IPS DF 19.7 (cell line): ENCODE data around the gene CTNNBIP1.

ENCODE experiments used
- DNase-seq: peaks from one replicate; pipeline ENCODE4 v3.0.0-alpha.2; 2013; ENCODE audit warnings: low read depth, low spot score

Gene CTNNBIP1

DNA sequence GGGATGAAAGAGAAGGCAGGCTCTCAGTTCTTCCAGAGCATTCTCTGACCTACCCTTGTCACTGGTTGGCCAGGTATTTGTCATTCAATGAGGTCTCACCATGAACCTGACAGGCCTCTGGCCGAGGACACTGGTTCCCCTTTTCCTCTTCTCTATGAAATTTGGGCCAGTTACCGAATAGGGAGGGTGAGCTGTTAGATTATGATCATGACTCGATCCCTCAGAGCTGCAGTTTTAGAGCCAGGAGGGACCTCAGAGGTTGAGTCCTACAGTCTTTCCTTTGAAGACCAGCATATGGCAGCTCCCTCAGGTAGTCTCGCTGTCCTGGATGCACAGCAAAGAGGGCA, 56.8 kb downstream of the CTNNBIP1 start:
- no peak for DNase-seq

DNA sequence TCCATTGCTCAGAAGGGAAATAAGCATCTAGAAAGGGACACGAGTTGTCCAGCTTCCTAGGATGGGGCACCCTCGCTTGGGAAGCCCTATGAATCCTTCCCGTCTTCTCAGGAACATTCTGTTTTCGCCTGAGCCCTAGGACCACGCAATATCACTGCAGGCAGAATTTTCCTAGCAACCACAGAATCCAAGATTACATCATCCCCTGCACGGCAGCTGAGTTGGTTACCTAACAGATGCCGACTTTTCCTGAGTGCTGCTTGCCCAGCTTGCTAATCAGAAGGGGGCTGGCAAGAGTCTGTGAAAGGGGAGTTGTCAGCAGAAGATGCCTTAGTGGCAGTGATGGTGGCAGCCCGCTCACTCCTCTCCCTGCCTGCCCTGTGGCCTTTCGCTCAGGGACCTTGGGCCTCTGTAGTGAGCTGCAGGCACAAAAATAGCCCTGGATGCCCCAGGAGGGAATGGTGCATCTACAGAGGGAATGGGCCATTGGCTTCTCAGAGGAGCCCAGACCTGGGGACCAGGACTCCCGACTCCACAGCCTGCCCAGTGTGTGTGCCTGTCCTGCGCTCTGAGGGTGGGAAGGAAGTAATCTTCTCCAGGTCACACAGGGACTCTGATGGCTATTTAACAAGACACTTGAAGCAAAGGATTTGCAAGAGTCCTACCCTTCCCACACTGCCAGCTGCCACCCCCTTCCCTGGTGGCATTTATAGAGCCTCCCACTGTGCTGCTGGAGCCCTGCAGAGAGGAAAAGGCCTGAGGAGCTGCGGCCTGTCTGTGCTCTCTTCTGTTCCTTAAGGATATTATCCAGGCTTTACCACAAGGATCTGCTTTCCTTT, 57.4 kb downstream of the CTNNBIP1 start:
- DNase-seq, result no peak

DNA sequence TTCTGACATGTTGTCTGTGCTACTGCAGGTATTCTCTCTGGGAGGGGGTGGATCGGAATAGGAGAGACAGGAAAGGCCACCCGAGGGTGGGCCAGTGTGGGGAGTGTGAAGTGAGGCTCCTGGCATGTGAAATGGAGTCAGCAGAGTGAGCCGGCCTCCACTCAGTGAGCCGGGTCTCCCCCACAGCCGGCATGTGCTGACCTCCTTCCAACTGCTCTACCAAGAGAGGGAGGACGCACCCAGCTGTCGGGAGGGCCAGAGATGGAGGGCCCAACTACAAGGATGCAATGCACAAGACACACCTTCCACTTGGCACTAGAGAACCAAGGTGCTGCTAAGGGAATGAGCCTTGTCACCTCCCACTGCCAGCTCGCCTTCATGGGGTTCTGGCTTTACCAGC, 58.1 kb downstream of the CTNNBIP1 start:
- DNase-seq, result no peak

DNA sequence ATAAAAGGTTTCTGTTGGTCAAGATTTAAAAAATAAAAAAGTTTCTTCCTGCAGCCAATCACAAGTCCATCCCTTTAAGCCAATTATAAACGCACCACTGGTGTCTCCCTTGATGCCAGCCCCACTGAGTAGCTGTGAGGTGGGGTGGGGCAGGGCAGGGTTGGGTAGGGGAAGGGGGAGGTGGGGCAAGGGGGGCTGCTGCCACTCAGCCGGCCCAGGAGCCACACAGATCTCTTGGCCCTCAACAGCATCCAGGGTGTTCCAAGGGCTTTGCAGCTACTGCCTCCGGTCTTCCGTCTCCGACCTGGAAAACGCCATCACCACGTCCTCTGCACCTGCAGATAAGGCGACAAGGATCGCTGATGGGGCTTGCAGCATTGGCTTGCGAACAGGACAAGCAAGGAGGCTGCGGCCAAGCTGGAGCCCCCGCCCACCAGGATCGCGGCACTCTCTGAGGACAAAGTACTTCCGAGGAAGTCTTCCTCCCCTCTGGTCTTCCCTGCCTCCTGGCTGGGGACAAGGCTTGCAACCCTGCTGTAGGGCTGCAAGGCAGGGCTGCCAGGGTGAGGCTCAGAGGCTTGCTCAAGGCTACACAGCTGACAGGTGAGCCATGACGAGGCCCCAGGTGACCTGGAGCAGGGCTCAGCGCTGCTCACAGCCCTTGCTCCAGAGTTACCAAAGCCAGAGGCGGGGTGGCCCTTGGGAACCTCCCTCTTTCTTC, 59.5 kb downstream of the CTNNBIP1 start:
- no peak for DNase-seq

DNA sequence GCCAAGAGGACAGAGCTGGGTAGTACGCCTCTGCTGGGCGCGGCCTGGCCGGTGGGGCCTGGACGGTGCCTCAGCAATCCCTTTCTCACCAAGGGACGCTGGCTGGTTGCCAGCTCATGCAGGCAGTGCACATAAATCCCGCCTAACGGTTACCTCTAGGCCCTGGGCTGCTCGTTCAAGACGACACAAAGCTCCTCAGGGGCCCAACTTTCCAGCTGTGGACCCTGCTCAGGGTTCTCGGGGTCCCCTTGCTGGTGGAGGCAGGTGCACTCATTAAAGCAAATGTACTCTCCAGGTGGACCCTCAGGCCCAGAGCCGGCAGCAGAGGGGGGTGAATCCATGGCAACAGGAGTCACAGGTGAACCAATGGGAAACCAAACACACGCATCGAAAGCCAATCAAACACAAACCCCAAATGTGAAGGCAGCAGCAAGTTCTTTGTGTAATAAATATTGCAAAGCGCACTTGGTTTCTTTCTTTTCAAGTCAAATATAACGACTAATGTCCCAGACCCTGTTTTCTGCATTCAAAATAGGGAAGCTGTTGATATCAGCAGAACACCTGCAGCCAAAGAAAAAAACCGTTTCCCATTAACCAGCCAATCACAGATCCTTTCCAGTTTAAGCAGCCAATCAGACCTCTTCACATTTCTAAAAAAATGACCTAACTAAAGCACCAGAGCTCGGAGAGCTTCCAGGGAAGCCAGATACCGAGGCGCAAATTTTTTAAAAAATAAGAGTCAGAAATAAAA, 60.2 kb downstream of the CTNNBIP1 start:
- DNase-seq, result no peak

DNA sequence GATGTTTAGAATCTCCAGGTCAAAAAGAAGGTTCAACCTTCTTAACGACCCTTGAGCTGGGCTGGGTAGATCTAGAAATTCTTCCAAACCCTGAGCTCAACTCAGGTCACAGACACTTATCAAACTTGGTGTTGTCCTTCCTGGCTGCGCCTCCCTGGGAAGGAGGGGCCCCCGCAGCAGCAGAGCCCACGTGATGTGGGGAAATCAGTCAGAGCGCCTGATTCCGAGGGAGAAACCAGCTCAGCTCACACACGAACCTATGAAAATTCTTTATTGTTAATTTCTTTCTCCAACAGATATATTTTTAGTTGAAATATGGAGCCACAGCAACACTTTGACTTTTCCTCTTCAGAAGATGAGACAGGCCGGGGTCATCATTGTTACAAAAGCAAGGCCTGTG, 62.0 kb downstream of the CTNNBIP1 start:
- DNase-seq, result no peak

DNA sequence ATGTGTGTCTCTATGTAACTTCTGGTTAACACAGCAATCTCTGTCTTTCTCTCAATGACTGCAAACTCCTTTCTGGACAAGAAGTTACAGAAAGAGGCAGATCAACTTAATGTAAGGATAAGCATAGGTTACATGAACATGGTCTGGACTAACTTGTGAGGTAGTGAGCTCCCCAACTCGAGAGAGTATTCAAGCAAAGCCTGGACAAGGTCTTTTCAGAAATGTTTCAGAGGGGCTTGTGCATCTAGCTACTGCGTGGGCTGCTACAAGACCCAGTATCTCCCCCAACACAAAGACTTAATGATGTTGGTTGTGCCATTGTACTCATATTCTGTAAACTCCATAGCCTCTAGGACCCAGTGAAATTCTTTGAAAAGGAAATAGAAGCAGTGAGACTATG, 62.8 kb downstream of the CTNNBIP1 start:
- DNase-seq, result no peak

DNA sequence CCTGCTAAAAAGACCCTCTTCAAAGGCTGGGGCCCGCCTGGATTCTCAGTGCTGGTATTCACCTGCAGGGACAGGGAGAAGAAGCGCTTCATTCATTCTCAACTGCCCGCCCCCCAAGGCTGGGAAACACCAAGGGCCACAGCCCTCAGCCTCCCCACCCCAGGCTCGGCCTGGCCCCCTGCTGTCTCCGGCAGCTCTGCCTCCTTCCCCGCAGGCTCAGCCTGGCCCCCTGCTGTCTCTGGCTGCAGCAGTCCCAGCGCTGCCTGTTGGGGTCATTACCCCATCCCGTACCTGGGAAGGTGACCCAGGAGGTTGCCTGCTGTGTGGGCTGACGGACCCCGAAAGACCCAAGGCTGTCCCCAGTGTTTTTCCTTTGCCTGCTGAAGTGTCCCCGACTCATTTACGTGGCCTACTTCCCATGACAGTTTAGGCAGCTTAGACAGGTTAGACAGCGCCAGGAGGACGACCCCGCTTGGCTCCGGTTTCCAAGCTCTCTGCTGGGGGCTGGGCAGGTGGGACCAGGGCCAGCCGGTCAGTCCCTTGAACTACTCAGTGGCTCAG, 63.4 kb downstream of the CTNNBIP1 start:
- DNase-seq, result no peak

DNA sequence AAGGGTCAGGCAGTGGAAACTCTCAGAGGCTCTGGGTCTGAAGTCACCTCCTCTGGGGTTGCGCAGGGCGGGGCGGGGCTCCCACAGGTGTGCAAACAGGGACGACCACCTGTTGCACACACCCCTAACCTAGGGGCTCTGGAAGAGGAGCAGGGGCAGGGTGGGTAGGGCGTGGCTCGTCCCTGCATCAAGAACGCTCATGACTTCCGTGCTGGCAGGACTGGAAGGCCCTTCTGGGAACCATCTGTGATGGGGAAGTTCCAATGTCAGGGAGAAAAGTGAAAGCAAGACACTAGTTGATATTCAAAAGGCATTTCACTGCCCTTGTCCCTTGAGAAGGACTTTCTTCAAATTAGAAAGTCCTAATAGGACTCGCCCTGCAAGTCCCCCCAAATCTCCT, 64.2 kb downstream of the CTNNBIP1 start:
- no peak for DNase-seq

DNA sequence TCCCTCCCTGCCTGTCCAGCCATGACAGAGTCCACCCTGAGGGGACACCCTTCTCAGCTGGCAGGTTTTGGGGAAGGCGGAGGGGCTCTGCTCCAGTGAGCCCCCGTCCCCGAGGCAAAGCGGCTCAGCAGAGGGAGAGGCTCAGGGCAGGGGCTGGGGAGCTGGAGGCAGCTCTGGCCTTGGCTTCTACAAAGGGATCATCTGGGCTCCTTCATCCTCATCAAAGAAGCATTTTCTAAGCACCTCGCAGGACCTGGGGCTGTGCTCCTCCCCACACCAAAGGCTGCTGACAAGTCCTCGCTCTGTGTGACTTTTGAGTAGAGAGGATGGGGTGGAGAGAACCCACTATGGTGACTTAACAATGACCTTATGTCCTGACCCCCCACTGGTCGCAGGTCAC, 65.3 kb downstream of the CTNNBIP1 start:
- DNase-seq, result no peak

DNA sequence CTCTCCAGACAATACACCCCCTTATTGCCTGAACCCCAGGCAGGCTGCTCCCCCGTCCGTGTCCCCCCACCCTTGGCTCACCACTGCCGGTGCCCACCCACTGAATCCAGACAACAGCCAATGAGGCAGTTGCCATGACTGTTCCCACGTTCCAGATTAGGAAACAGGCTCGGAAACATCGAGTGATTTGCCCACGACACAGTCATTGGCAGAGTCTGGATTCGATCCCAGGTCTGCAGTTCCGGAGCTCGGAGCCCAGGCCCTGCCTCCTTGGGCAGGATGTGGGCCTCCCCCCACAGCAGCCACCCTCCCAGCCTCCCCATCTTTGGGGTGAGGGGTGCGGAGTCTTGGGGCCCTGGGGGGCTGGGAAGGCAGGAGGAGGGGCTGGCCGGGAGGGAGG, 66.0 kb downstream of the CTNNBIP1 start:
- DNase-seq, result no peak

DNA sequence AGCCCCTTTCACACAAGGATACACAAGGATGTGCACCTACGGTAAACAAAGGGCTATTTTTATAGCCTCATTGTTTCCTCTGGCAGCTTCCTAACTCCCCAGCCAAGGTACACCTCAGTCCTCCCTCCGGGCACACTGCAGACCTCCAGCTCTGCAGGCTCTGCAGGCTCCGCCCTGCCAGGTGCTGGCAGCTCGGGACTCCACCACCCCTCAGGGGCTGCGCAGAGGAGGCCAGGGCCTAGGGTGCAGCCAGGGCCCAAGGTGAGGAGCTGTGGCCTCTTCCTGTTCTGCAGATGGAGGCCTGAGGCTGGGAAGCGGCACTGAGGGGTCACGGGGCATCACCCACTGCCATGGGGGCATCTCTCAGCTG, 66.5 kb downstream of the CTNNBIP1 start:
- no peak for DNase-seq

DNA sequence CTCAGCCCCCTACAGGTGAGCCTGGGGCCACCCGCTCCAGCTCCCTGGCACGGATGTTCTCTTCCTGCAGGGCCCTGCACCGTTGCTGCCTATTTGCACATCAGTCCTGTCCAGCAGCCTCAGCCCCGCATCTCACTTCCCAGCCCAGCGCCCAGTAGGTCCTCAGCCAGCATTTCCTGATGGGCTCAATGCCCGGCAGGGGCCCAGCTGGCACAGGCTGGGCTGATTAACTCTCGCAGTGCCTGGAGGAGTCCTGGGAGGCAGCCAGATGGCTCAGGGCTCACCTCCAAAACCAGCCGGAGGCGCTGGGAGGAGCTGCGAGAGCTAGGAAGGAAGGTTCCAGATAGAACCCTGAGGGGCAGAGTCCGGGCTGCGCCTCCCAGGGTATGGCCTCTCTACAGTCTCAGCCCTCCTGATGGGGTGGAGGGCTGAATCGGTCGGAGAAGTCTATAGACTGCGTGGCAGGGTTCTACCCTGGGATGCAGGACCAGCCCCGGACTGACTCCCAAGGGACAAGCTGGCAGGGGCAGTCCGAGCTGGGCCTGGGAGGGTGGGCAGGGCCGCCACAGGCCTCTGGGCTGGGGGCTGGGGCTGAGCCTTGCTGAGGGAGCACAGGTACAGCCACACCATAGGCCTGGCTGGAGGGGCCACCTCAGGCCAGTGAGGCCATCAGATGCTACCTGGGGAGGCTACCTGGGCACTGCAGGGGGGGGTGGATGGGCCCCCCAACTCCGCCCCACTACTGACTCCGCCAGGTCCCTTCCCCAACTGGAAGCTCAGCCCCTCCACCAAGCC, 67.1 kb downstream of the CTNNBIP1 start:
- DNase-seq, result no peak

DNA sequence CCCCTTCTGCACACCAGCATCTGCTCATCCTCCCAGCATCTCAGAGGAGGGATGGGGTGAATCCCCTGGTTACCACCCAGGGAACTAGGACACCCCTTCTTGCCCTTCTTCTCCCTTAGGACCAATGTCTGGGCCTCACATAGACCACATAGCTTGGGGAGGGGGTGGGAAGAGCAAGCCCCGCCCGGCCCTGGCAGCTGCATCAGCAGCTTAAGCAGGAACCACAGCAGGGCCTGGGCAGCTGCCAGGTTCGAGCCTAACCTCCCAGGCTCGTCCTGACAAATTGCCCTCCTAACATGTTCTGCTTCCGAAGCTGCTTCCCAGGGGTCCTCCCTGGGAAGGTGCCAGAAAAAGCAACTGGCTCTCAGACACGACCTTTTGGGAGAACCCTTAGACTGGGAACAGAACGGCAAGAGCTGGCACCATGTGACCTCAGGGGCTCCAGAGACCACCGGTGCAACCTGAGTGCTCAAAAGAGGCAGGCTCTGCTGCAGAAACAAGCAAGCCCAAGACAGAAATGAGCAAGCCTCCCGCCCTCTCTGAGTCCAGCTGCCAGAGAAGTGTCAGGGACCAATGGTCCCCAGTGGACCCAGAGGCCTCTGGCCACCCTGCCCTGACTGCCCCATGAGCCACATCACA, 67.9 kb downstream of the CTNNBIP1 start:
- no peak for DNase-seq

DNA sequence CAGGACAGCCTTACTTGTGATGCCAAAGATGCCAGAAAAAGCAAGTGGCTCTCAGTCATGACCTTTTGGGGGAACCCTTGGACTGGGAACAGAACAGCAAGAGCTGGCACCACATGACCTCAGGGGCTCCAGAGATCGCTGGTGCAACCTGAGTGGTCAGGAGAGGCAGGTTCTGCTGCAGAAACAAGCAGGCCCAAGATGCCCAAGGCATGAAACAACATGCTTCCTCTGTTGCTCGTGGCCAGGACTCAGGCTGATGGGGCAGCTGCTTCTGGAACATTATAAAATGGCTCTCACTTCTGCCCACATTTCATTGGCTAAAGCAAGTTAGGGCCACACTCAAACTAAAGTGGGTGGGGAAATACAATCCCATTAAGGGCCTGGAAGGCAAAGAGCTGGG, 68.6 kb downstream of the CTNNBIP1 start:
- no peak for DNase-seq

DNA sequence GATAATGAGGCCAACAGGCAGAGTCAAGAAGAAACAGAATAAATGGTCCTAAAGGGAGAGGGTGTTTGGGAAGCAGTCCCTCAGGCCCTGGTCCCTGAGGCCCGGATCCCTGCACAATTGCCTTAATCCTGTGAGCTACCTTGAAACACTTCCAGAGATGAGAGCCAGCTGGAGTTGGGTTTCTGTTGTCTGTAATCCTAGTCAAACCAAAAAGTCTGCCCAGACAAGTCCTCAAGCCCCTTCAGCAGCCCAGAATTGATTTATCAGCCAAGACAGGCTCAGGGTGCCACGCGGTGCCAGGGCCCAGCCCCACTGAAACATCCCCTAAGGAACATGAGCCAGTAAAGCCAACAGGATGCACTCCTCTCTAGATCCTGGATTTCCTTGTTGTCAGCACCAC, 69.9 kb downstream of the CTNNBIP1 start:
- no peak for DNase-seq

DNA sequence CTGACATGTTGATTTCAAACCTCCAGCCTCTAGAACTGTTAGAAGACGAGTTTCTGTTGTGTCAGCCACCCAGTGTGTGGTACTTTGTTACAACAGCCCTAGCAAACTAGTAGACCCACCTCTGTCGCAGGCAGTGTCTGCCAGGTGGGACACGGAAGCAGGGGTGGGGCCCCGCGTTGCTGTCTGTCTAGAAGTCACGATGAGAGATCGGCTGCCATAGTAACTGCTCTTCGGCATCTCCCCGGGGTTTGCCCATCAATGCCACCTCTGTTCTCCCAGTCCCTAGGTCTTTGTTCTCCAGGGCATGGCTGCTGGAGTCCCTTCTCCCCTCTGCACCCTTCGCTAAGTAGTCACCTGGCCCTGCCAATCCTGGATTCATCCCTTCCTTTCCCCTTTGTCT, 71.1 kb downstream of the CTNNBIP1 start:
- no peak for DNase-seq

DNA sequence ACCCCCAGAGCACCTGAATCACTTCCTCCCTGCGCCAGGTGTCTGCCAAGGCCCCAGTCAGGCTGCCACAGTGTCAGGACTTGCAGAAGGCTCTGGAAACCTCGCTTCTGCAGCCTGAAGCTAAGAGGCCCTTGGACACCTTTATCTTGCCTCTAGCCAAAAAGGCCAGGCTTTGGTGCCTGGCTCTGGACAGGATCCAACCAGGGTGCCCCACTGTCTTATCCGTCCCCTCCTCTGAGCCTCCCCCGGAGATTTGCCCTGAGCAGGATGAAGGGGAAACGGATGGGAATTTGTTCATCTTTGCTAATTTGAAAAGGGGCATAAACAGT, 73.5 kb downstream of the CTNNBIP1 start:
- no peak for DNase-seq

DNA sequence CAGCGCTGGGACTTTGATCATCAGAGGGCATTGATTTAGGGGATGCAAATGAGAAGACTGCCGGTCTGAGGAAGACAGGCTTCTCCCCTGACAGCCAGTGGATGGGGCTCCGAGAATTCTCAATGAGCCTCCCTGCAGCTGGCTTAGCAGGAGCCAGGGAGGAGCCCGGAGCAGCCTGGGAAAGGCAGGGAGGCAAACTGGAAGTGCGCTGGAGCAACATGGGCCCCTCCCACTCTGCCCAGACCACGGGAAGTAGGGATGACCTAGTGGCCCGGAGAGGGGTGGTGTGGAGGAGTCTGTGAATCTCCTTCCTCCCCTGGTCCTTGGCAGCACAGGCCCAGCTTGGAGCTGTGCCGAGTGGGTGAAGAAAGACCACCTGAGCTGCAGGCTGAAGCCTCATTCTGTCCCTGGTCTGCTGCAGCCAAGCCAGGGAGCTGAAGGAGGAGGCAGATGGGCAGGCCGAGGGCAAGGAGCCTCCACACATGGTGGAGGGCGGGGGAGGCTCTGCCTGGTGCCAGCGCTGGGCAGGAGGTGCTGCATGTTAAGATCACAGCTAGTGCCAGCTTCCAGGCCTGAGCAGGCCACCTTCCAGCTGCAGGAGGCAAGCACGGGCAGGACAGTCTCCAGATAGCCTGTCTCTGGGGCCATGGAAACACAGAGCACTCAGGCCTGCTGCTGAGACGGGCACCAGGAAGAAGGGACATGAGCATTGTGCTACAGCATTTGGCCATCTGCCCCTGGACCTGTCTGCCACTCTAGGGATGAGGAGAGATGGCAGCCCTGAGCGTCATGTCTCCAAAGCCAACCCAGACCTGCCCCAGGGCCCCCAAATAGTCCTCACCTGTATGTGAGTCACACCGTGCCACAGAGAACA, 74.1 kb downstream of the CTNNBIP1 start:
- DNase-seq, result no peak

DNA sequence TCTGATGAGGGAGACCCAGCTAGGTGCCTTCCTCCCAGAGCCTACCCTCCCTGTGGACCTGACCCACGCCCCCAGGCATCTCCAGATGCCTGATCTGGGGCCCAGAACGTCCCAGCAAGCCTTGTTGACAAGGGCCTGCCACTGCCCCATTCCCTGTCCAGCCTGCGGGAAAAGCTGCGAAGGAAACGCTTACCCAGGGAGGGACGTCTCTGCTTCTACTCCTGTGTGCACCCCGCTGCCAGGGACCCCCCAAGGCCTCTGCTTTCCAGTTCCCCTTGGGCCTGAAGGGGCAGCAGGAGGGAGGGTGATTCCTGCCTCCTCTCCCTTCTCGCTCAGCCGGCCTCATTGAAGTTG, 74.7 kb downstream of the CTNNBIP1 start:
- no peak for DNase-seq
